ENCODE measurements around the gene MOB1A.

GRCh38 chr2:74188696-74189095 is 10.0 kb upstream of the MOB1A start:
- no peak for TF ChIP-seq CTCF (IDR thresholded peaks at IDR 0.05; ENCODE audit: low read length)
- no peak for TF ChIP-seq EZH2 (IDR thresholded peaks at IDR 0.05; ENCODE audit: borderline replicate concordance, low read length)

Data from OCI-LY1 (cell line).